ENCODE data around the gene UPF3B.
A peak's percentile ranks its signal among the peaks of the same experiment; 100 is the strongest.
"Not testable (repeated sequence)": the region's sequence is repeated elsewhere in the genome, so short reads cannot be mapped to it uniquely, and the experiment has no call there.

The UPF3B gene

GRCh38 chrX:119852382-119853353, at the start of gene UPF3B:
UPF3B (minus strand) TSS chrX:119852963; CDS start chrX:119852928, 35 bp downstream.
- peak; percentile 96 for DNase-seq (ENCODE audit: low spot score)

GRCh38 chrX:119900976-119901375, 48.2 kb upstream of the UPF3B start:
- DNase-seq (ENCODE audit: low spot score): no peak

- peak; percentile 22 for DNase-seq (ENCODE audit: low spot score)
Measured at GRCh38 chrX:119899125-119899524, 46.4 kb upstream of the UPF3B start.

GRCh38 chrX:119895843-119896326, 43.1 kb upstream of the UPF3B start, which contains the start of gene AKAP14:
AKAP14 (plus strand) TSS chrX:119895893; CDS start chrX:119903224, 7,331 bp downstream.
- DNase-seq (ENCODE audit: low spot score): no peak

GRCh38 chrX:119891961-119892692, 39.4 kb upstream of the UPF3B start:
- DNase-seq (ENCODE audit: low spot score): not testable (repeated sequence)

GRCh38 chrX:119890626-119891025, 37.9 kb upstream of the UPF3B start:
- DNase-seq (ENCODE audit: low spot score): not testable (repeated sequence)

GRCh38 chrX:119887721-119888425, 35.1 kb upstream of the UPF3B start:
- DNase-seq (ENCODE audit: low spot score): peak; percentile 20

- peak; percentile 45 for DNase-seq (ENCODE audit: low spot score)
Measured at GRCh38 chrX:119885554-119886428, 33.0 kb upstream of the UPF3B start.

GRCh38 chrX:119880552-119881437, 28.0 kb upstream of the UPF3B start:
- peak; percentile 28 for DNase-seq (ENCODE audit: low spot score)

GRCh38 chrX:119880076-119880475, 27.3 kb upstream of the UPF3B start:
- no peak for DNase-seq (ENCODE audit: low spot score)

- DNase-seq (ENCODE audit: low spot score): no peak
Measured at GRCh38 chrX:119878740-119879139, 26.0 kb upstream of the UPF3B start.

GRCh38 chrX:119871599-119872395, 19.0 kb upstream of the UPF3B start, which contains the start of the genes NDUFA1 and RNF113A:
NDUFA1 (plus strand) TSS chrX:119871832; CDS start chrX:119871912, 80 bp downstream.
RNF113A (minus strand) TSS chrX:119871733; CDS start chrX:119871613, 120 bp downstream.
- DNase-seq (ENCODE audit: low spot score): peak; percentile 80

GRCh38 chrX:119871245-119871598, 18.5 kb upstream of the UPF3B start:
- no peak for DNase-seq (ENCODE audit: low spot score)

GRCh38 chrX:119870626-119871131, 17.9 kb upstream of the UPF3B start:
- peak; percentile 11 for DNase-seq (ENCODE audit: low spot score)

- no peak for DNase-seq (ENCODE audit: low spot score)
Measured at GRCh38 chrX:119853444-119853843, 681 bp upstream of the UPF3B start.

GRCh38 chrX:119833905-119834304, 18.9 kb downstream of the UPF3B start:
- DNase-seq (ENCODE audit: low spot score): no peak

GRCh38 chrX:119828446-119828845, 24.3 kb downstream of the UPF3B start:
- DNase-seq (ENCODE audit: low spot score): no peak

GRCh38 chrX:119826399-119826959, 26.3 kb downstream of the UPF3B start:
- DNase-seq (ENCODE audit: low spot score): no peak

Measured in pons (tissue), 1 donor.